ENCODE data around the gene P2RX6. TPM values are rescaled to one million over a fixed set of nuclear protein-coding genes. Genes with fewer than 3 reads are reported as not detected.

P2RX6 gene
- total and polyA plus RNA-seq, 2 of the 4 experiments (the other 2 are of a cell fraction), result 0.90 to 1.6 TPM

DNA sequence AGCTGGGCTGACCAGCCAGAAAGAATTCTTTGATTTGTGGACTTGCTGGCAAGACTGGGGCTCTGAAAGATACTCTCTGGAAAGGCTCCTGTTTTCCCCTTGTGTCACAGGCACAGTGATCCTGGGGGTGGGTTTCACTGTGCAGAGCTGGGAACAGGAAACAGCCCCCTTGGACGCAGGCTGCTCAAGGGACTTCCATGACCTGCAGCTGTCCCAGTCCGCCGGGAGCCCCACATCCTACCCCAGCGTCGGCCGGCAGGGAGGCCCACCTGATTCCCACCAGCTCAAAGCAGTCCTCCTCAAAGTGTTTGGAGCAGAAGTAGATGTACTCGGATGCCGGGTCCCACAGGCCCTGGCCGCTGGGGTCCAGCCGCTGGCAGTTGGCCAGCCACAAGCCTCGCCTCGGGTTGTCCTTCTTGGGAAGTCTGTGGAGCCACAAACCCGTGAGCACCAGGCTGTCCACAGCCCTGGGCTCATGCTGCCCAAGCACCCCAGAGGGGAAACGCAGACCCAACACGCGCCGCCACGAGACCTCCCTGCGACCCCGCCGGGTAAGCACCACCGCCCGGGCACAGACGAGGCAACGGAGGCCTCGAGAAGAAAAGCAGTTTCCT lies 13.9 kb upstream of the P2RX6 start:
- WGBS, 2 experiments (ENCODE audit: extremely low coverage in 2 of 2, insufficient read length in 1 of 2), result 0% methylated on average over 13 of the region's 26 CpGs; no CpG with 5 or more reads in 1 of the 2 experiments

More for the DNA sequence above, 13.9 kb upstream of the P2RX6 start:
- Histone ChIP-seq H3K9me1 (ENCODE audit: insufficient read depth, low read length) (peaks cover 13% of the 10 kb centered on the region; the same call in 1 of the 2 replicates), H3K56ac (ENCODE audit: extremely low read depth, insufficient read depth, low read length) (peak overlapping the region; percentile 77), H3K9ac (ENCODE audit: low read depth, low read length) (peak overlapping the region; percentile 76), H2BK20ac (ENCODE audit: low read depth, low read length) (peak overlapping the region; percentile 26; the same call in 1 of the 2 replicates), H3K4ac (ENCODE audit: low read depth, low read length) (peak overlapping the region; percentile 90), H3K4me3 (ENCODE audit: insufficient read depth, low read depth, low read length) (peak overlapping the region; percentile 75), H3K27ac (ENCODE audit: insufficient read depth, low read length) (peak overlapping the region; percentile 93), H3K18ac (ENCODE audit: low read depth, low read length) (peak overlapping the region; percentile 25; the same call in 1 of the 2 replicates), H3K79me1 (ENCODE audit: low read depth in 1 of 2, low read length in 2 of 2) (peaks cover 19 to 49% of the 10 kb centered on the region in 2 experiments), H3K4me1 (ENCODE audit: control insufficient read depth, insufficient read depth, low read length) (peaks cover 15% of the 10 kb centered on the region), H3K14ac (replicated peaks; ENCODE audit: low read depth, low read length) (peak overlapping the region; percentile 96), H3K27me3 (ENCODE audit: control insufficient read depth, insufficient read depth, low read length) (no peaks in the 10 kb centered on the region), H4K5ac (ENCODE audit: low read depth, low read length) (peak overlapping the region; percentile 93), H3K23ac (ENCODE audit: low read depth, low read length) (peak overlapping the region; percentile 93), H3K4me2 (ENCODE audit: low read depth, low read length) (peak overlapping the region; percentile 93), H4K20me1 (ENCODE audit: insufficient read depth, low read length) (peaks cover 9% of the 10 kb centered on the region; the same call in 1 of the 2 replicates), H2BK5ac (ENCODE audit: low read depth, low read length, poor library complexity, severe bottlenecking) (peak overlapping the region; percentile 84), H2AFZ (replicated peaks; ENCODE audit: low read length, poor library complexity) (peak overlapping the region; percentile 97), H2AK9ac (replicated peaks; ENCODE audit: low read depth, low read length, poor library complexity) (peak overlapping the region; percentile 100), H4K8ac (ENCODE audit: low read depth in 2 of 2, low read length in 2 of 2) (peak overlapping the region; percentile 91 to 97), H2AK5ac (ENCODE audit: low read depth, low read length) (peak overlapping the region; percentile 76), H4K91ac (ENCODE audit: insufficient read depth, low read depth, low read length) (peak overlapping the region; percentile 89), H2BK15ac (ENCODE audit: low read depth, low read length) (no peak overlapping the region), H2BK120ac (ENCODE audit: low read depth, low read length) (no peak overlapping the region; the same call in 1 of the 2 replicates), H3K36me3 (ENCODE audit: control insufficient read depth, insufficient read depth, low read length) (peaks cover 30% of the 10 kb centered on the region), H3K9me3 (ENCODE audit: control insufficient read depth, insufficient read depth, low read length) (no peaks in the 10 kb centered on the region)
- ChIA-PET CTCF (no interaction called here), POLR2A (ENCODE audit: unreplicated experiment) (no interaction called here)
- BruUV-seq (replicated peaks), result TSS peak; percentile 47
- in situ Hi-C loops (cut with MboI; ENCODE audit: low sequenced_read_pairs) (no loop called here), intact Hi-C loops (cut with micrococcal nuclease) (no loop called here), dilution Hi-C loops (cut with HindIII; ENCODE audit: low sequenced_read_pairs, unreplicated experiment) (no loop called here)
- TF ChIP-seq CHD1 (IDR thresholded peaks at IDR 0.05; ENCODE audit: low read depth, low read length), result no peak
- no peak for TF ChIP-seq NFE2L2 (IDR thresholded peaks at IDR 0.05; ENCODE audit: low read depth, low read length)
- TF ChIP-seq MAFK (IDR thresholded peaks at IDR 0.05; ENCODE audit: low read depth, low read length), result no peak
- no peak for TF ChIP-seq MXI1 (IDR thresholded peaks at IDR 0.05; ENCODE audit: borderline replicate concordance, low read depth, low read length)
- no peak for TF ChIP-seq FOS (IDR thresholded peaks at IDR 0.05; ENCODE audit: low read depth, low read length)
- no peak for TF ChIP-seq RFX5 (IDR thresholded peaks at IDR 0.05; ENCODE audit: low read depth, low read length)
- TF ChIP-seq ELK1 (IDR thresholded peaks at IDR 0.05; ENCODE audit: borderline replicate concordance, low read depth, low read length), result no peak
- no peak for TF ChIP-seq USF2 (IDR thresholded peaks at IDR 0.05; ENCODE audit: low read depth, low read length)
- TF ChIP-seq MAZ (IDR thresholded peaks at IDR 0.05; ENCODE audit: borderline replicate concordance, low read depth, low read length), result no peak
- TF ChIP-seq RAD21 (IDR thresholded peaks at IDR 0.05; ENCODE audit: low read length), result no peak
- no peak for TF ChIP-seq SMC3 (IDR thresholded peaks at IDR 0.05; ENCODE audit: low read depth, low read length)
- no peak for TF ChIP-seq BHLHE40 (IDR thresholded peaks at IDR 0.05; ENCODE audit: low read depth, low read length)
- TF ChIP-seq CEBPB (IDR thresholded peaks at IDR 0.05; ENCODE audit: low read depth, low read length), result no peak
- no peak for TF ChIP-seq RCOR1 (IDR thresholded peaks at IDR 0.05; ENCODE audit: insufficient replicate concordance, low read length)
- no peak for TF ChIP-seq POLR2A (IDR thresholded peaks at IDR 0.05; ENCODE audit: low read depth, low read length)
- TF ChIP-seq CTCF (conservative IDR thresholded peaks at IDR 0.05; ENCODE audit: low read depth, low read length), result no peak
- ATAC-seq (ENCODE audit: low read depth) (peak; percentile 3), DNase-seq (no peak)
